Amygdala (tissue), 56 donors: ENCODE data around the gene THTPA.

Source experiments
- DNase-seq, 56 donors: peaks; one replicate each; lab custom pipeline; 2025; lab: John Stamatoyannopoulos, UW

THTPA gene

GRCh38 chr14:23550131-23550811, 5.8 kb upstream of the THTPA start:
- DNase-seq, result peak in 3 of 56 donors; percentile 12 to 42 (median 32)

GRCh38 chr14:23550812-23551265, 5.2 kb upstream of the THTPA start:
- peak in 11 of 56 donors; percentile 45 to 69 (median 61) for DNase-seq

GRCh38 chr14:23551266-23552028, 4.6 kb upstream of the THTPA start, which contains the start of gene ZFHX2:
Gene ZFHX2, minus strand, starts transcription at chr14:23551765. Its CDS starts 16,440 bp downstream, at chr14:23535325.
- DNase-seq, result peak in 55 of 56 donors; percentile 49 to 91 (median 80)

DNA sequence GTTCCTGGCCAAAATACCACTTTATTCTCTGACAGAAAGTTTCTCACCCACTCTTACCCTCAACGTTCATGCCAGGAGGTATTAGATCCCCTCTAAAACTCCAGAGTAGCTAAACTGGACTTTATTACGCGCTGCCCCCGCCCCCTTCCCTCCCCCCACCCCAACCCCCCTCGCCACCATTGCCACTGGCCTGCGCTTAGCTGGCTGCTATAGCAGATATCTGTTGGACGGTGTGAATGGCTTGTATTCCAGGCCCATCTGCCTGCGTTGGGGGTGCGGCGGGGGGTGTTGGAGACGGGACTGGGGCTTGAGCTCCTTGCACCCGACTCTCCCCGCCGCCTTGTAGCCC, 564 bp upstream of the THTPA start:
- no peak for DNase-seq

GRCh38 chr14:23556700-23557440, 799 bp downstream of the THTPA start:
- no peak for DNase-seq

- DNase-seq, result no peak
Measured at GRCh38 chr14:23557521-23557920, 1.4 kb downstream of the THTPA start.

DNA sequence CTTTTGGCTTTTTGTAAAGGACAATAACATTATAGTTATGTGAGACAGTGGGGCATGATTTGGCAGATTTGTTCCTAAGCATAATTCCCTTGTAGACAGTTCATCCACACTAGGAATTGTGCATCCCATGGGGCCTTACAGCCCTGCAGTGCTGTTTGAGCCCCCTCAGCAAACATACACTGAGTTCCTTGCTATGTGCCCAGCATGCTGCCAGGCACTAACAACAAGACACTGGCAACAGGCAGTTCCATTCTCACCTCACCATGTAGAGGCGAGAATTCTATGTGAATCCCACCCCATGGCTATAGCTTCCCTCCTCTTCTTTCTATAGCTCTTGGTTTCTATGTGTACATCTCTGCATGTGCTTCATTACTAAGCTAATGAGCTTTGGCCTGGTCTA, 1.9 kb downstream of the THTPA start:
- DNase-seq, result no peak

GRCh38 chr14:23558346-23559009, 2.4 kb downstream of the THTPA start:
- no peak for DNase-seq

- peak in 25 of 56 donors; percentile 20 to 72 (median 40) for DNase-seq
Measured at GRCh38 chr14:23559010-23559925, 3.2 kb downstream of the THTPA start.

DNA sequence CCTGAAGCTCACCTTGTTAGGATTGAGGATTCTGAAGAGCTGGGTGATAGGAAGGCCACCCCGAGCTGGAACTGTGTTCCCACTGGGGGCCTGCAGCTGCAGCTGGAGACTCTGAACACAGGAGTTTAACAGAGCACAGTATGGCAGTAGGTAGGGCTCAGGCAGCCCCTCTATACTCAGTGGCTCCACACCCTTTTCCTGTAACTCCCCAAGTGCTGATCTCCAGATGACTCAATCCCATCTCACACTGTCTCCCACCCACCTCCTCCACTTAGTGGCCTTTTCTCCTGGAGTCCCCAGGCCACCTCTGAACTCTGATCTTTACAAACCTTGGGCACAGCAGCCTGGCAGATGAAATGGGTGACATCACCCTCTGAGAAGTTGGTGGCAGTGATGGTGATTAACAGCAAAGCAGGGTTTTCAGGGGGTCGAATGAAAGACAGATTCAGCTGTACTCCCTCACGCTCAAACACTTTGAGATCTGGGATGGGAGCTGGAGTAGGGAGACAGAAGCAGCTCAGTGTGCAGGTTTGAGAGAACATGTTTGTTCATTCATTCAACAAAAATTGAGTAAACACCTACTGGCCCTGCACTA, 4.0 kb downstream of the THTPA start:
- DNase-seq, result no peak

DNA sequence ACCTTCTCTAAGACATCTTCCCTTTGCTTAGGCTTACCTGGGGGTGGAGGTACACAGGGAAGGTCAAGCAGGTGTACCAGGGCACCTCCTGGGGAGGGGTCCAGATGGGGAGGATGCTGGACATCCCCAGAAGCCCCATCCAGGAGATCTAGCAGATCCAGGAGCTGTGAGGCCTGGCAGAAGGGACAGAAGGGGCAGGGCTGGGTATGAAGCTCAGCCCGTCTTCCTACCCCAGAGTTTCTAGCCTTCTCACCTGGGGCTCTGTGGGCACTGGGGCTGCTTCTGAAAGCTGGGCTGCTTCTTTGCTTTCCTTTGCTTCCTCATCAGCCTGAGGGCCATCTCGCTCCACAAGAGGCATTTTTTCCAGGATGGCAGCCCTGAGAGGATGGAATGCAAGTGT, 5.2 kb downstream of the THTPA start:
- DNase-seq, result no peak

- no peak for DNase-seq
Measured at GRCh38 chr14:23561873-23562821, 6.1 kb downstream of the THTPA start.

DNA sequence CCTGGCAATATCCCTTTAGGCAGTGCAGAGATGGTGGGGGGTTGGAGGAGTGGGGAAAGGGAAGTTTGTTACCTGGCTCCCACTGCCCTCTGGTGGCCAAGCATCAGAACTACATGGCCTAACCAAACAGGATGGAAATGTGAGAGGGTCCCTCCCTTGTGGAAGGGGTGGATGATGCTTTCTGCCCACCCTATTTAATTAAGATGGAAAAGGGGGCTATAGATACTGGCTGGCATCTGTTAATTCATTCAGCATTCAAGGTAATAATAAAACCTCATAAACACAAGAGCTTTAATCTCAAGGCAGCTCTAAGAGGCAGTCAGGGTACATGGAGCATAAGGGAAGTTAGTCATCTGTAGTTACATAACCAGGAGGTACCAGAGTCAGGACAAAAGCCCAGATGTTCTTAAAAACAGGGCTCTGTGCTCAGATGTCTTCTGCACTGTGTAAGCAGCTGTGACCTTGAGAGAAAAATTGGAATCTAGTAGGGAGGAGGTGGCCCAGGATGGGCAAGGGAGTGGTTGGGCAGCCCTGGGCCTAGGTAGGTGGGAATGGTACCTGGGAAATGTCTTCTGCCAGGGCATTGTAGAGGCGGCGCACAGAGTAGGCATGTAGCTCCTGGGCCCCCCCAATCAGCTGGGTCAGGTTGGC, 6.9 kb downstream of the THTPA start:
- peak in 25 of 56 donors; percentile 14 to 66 (median 29) for DNase-seq

GRCh38 chr14:23563473-23564180, 7.6 kb downstream of the THTPA start:
- DNase-seq, result no peak

GRCh38 chr14:23564181-23564812, 8.2 kb downstream of the THTPA start:
- DNase-seq, result no peak

DNA sequence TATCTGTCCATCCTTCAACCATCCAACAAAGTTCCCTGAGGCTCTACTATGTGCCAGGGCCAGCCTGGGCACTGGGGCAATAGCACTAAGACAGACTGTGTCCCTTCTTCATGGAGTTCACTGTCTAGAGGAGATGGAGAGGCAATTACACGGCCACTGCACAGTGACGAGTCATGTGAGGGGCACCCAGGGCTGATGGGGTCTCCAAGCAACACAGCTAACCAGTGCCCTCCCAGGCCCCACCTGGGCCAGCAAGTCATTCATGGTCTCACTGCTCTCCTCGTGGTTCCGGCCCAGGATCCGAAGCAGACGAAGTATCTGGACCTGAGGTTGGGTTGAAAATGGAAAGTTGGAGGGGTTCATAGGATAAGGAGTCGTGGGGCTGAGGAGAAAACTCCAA, 8.8 kb downstream of the THTPA start:
- DNase-seq, result no peak
